ENCODE measurements around the gene EEF1AKMT1.

The EEF1AKMT1 gene

GRCh38 chr13:20711301-20712044 lies 62.3 kb downstream of the EEF1AKMT1 start:
- Mint-ChIP-seq H3K4me3 (no peak overlapping the region), H3K4me1 (peaks cover 39% of the 10 kb centered on the region), H3K27ac (no peak overlapping the region), H3K9me3 (no peaks in the 10 kb centered on the region), H3K27me3 (ENCODE audit: low read depth) (no peaks in the 10 kb centered on the region), H3K36me3 (ENCODE audit: low read depth) (no peaks in the 10 kb centered on the region)
- TF ChIP-seq, protein P1, sequence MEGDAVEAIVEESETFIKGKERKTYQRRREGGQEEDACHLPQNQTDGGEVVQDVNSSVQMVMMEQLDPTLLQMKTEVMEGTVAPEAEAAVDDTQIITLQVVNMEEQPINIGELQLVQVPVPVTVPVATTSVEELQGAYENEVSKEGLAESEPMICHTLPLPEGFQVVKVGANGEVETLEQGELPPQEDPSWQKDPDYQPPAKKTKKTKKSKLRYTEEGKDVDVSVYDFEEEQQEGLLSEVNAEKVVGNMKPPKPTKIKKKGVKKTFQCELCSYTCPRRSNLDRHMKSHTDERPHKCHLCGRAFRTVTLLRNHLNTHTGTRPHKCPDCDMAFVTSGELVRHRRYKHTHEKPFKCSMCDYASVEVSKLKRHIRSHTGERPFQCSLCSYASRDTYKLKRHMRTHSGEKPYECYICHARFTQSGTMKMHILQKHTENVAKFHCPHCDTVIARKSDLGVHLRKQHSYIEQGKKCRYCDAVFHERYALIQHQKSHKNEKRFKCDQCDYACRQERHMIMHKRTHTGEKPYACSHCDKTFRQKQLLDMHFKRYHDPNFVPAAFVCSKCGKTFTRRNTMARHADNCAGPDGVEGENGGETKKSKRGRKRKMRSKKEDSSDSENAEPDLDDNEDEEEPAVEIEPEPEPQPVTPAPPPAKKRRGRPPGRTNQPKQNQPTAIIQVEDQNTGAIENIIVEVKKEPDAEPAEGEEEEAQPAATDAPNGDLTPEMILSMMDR (IDR thresholded peaks at IDR 0.05; ENCODE audit: unreplicated experiment in 3 of 3) = no peak

DNA sequence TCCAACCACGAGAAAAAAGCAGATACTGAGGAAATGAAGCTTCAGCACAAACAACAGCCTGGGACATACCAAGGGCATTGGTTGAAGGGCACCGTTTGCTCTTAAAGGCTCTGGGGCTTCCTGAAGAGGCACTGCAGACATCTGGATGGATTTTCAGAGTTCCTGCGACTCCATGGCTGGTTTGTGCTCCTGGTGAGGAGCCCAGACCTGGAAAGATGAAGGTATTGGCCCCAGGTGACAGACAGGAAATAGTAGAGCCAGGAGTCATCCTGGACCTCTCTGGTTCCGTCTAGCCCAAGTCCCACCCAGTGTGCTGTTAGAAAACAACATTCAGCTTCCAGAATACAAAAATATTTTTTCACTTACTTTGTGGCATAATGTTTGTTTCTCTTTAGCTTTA lies 64.0 kb downstream of the EEF1AKMT1 start:
- Mint-ChIP-seq H3K36me3 (ENCODE audit: low read depth) (no peaks in the 10 kb centered on the region), H3K4me1 (peaks cover 25% of the 10 kb centered on the region), H3K9me3 (no peaks in the 10 kb centered on the region), H3K27me3 (ENCODE audit: low read depth) (peaks cover 5% of the 10 kb centered on the region), H3K4me3 (no peak overlapping the region), H3K27ac (no peak overlapping the region)
- TF ChIP-seq, protein P1 (IDR thresholded peaks at IDR 0.05; ENCODE audit: unreplicated experiment in 3 of 3) = no peak

GRCh38 chr13:20709369-20709768 lies 64.4 kb downstream of the EEF1AKMT1 start:
- Mint-ChIP-seq H3K27me3 (ENCODE audit: low read depth) (peaks cover 8% of the 10 kb centered on the region), H3K4me1 (peaks cover 23% of the 10 kb centered on the region), H3K27ac (no peak overlapping the region), H3K9me3 (no peaks in the 10 kb centered on the region), H3K36me3 (ENCODE audit: low read depth) (no peaks in the 10 kb centered on the region), H3K4me3 (no peak overlapping the region)
- TF ChIP-seq, protein P1 (IDR thresholded peaks at IDR 0.05; ENCODE audit: unreplicated experiment in 3 of 3) = no peak

DNA sequence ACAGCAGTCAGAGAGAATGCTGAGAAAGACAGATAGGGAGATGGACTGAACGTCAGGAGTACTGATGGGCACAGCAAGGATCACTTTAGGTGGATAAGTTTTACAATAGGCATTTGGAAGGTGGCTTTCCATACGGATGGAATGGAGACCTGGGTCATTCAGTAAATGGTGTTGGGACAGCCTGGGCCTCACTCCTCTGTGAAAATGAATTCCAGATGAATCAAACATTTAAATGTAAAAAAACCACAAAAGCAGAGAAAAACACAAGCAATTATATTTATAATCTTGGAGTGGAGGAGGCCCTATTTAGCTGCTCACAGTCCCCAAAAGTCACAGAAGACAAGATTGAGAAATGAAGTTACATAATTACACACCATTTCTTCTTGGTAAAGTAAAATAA lies 65.5 kb downstream of the EEF1AKMT1 start:
- no peak overlapping the region for H3K4me3 Mint-ChIP-seq
- H3K27ac Mint-ChIP-seq = no peak overlapping the region
- H3K27me3 Mint-ChIP-seq (ENCODE audit: low read depth) = peaks cover 8% of the 10 kb centered on the region
- TF ChIP-seq, protein P1 (IDR thresholded peaks at IDR 0.05; ENCODE audit: unreplicated experiment in 3 of 3) = no peak
- no peaks in the 10 kb centered on the region for H3K9me3 Mint-ChIP-seq
- H3K36me3 Mint-ChIP-seq (ENCODE audit: low read depth) = no peaks in the 10 kb centered on the region
- H3K4me1 Mint-ChIP-seq = peaks cover 12% of the 10 kb centered on the region

DNA sequence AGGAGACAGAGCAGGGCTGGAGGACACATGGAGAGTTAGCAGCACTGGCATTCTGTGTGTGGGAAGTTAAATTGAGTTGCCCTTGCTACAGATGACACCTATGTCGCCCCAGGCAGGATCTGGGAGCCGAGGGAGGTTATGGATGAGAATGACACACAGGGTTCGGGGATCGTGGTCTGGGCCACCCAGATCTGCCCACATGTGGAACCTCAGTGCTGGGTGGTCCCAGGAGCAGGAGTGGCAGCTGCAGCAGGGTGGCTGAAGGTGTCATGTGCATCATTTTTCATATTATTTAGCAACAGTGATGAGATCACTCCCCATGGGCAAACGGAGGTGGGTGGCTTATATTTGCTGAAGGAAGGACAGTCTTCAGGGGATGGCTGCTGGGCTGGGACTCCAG lies 67.1 kb downstream of the EEF1AKMT1 start:
- Mint-ChIP-seq H3K36me3 (ENCODE audit: low read depth) (no peaks in the 10 kb centered on the region), H3K27ac (no peak overlapping the region), H3K27me3 (ENCODE audit: low read depth) (peaks cover 8% of the 10 kb centered on the region), H3K9me3 (no peaks in the 10 kb centered on the region), H3K4me1 (peaks cover 9% of the 10 kb centered on the region), H3K4me3 (peak overlapping the region in 2 of 3 experiments; percentile 73 to 93)
- TF ChIP-seq, protein P1 (IDR thresholded peaks at IDR 0.05; ENCODE audit: unreplicated experiment in 3 of 3) = no peak

Measured in nephron (organoid).